ENCODE results near the gene SLC25A47.
"Not testable (repeated sequence)": the region's sequence is repeated elsewhere in the genome, so short reads cannot be mapped to it uniquely, and the experiment has no call there.

The SLC25A47 gene

DNA sequence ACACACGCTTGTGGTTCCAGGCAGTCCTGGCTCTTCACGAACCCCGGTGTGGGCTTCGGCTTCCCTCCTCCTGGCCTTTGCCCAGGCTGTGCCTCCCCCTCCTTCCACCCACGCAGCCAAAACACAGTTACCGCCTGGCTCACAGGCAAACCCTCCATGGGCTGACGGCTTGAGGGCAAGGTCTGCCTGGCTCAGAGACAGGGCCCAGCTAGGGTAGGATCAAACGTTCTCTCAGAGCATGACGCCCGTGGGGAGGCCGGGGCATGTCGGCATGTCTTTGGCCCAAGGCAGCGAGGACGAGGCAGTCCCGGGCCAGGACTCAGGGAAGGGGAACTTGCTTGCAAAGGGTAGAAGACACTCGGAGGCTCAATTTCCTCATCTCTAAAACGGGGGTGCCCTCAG lies 2.1 kb downstream of the SLC25A47 start:
- no peak for DNase-seq (ENCODE audit: low read depth in 2 of 2)

DNA sequence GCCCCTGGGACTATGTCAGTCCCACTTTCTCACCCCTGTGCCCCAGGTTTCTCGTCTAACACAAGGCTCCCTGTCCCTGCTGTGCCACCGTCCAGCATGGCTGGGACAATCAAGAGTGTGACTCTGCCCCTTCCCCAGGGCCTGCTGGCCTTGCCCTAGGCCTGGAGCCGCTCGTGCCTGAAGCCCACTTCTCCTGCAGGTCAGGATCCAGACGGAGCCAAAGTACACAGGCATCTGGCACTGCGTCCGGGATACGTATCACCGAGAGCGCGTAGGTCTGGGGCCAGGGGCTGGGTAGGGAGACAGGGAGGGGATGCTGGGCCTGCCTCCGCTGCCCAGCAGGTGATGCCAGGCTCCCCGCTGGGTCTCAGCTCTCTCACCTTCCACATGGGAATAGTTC lies 2.8 kb downstream of the SLC25A47 start:
- no peak for DNase-seq (ENCODE audit: low read depth in 2 of 2)

DNA sequence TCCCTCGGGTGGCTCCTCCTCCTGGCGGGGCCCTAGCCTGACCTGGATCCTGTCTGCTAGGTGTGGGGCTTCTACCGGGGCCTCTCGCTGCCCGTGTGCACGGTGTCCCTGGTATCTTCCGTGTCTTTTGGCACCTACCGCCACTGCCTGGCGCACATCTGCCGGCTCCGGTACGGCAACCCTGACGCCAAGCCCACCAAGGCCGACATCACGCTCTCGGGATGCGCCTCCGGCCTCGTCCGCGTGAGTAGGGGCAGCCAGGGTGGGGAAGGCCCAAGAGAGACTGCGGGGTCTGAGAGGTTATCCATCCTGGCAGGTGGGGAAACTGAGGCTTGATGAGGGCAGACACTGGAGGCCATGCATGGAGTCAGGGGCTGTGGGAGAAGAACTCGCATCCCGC lies 4.0 kb downstream of the SLC25A47 start:
- no peak for DNase-seq (ENCODE audit: low read depth in 2 of 2)

DNA sequence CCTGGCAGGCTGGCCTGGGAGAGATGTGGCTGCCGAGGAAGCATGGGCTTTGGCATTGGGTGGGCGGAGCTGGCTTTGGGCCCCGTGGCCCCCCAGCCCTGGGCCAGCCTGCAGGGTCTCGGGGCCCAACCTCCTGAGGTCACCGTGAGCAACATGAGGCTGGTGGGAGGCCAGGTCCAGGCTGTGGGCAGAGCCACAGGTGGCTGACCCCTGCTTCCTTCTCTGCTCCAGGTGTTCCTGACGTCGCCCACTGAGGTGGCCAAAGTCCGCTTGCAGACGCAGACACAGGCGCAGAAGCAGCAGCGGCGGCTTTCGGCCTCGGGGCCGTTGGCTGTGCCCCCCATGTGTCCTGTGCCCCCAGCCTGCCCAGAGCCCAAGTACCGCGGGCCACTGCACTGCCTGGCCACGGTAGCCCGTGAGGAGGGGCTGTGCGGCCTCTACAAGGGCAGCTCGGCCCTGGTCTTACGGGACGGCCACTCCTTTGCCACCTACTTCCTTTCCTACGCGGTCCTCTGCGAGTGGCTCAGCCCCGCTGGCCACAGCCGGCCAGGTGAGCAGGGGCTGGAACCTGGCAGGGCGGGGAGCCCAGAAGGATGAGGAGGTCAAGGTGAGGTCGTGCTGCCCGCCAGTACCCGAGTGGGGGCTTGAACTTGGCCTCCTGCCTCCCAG lies 5.5 kb downstream of the SLC25A47 start:
- no peak for DNase-seq (ENCODE audit: low read depth in 2 of 2)

DNA sequence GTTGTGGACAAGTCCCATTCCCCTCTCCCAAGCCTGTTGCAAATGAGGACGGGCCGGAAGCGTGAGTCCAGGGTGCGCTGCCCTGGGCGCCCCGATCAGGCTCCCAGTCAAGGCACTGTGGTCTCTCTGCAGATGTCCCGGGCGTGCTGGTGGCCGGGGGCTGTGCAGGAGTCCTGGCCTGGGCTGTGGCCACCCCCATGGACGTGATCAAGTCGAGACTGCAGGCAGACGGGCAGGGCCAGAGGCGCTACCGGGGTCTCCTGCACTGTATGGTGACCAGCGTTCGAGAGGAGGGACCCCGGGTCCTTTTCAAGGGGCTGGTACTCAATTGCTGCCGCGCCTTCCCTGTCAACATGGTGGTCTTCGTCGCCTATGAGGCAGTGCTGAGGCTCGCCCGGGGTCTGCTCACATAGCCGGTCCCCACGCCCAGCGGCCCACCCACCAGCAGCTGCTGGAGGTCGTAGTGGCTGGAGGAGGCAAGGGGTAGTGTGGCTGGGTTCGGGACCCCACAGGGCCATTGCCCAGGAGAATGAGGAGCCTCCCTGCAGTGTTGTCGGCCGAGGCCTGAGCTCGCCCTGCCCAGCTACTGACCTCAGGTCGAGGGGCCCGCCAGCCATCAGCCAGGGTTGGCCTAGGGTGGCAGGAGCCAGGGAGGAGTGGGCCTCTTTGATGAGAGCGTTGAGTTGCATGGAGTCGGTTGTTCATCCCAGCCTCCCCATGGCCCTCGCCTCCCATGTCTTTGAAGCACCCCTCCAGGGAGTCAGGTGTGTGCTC lies 6.3 kb downstream of the SLC25A47 start:
- DNase-seq (ENCODE audit: low read depth in 2 of 2): no peak

DNA sequence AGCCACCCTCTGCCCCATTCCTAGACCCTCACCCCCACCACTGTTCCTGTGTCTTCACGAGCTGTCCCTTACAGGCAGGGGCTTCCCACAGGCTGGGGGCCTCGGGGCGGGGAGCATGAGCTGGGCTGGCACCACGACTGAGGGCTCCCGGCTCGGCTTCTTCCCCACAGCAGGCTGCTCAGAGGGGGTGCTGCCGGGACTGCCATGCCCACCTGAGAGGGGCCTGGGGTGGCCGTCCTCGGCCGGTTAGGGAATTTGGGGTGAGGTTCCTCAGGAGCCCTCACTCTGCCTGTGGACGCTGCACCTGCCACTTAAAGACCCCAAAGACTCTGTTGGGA lies 6.8 kb downstream of the SLC25A47 start:
- DNase-seq (ENCODE audit: low read depth in 2 of 2): no peak

DNA sequence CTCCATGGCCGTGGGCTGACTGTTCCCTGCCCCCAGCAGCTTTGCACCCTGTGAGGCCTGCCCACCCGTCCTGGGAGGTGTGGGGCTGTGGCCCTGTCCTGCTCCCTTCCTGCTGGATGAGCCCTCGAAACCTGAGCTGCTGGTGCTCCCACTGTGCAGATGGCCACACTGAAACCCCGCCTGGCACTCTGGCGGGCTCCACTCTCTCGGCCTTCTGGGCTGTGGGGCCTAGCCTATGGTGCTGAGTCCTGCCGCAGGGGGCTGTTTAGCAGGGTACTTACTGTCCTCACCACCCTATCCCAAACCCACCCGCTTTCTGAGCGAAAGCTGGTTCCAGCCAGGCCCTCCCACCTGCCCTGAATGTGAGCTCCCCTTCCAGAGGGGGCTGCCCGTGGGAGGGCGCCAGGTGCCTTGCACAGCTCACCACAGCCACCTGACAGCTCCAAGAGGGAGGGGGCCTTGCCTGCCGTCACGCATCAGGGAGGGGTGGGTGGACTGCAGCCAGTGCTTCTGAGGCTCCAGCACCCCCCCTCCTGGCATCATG lies 7.3 kb downstream of the SLC25A47 start:
- DNase-seq (ENCODE audit: low read depth in 2 of 2): no peak

DNA sequence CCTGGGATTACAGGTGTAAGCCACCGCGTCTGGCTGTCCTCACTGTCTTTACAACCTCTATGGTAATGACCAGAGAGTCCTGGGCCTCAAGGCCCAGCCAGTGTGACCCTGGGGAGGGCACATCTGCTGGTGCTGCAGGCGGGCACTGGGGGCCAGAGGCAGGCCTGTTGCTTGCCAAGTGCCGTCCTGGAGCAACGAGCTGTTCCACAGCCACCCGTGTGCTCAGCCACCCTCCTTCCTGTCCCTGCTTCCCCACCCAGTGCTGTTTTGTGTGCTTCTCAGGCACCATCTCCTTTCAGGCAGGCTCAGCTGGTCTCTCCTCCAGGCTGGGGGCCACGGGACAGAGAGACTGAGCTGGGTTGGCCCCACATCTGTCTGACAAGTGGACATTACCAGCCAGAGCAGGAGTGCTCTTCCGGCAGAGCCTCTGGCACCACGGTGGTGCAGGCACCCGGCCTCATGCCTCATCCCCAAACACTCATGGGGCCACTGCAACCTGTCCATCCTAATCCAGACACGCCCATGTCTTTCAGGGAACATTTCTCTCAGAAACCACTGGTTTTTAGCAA lies 9.0 kb downstream of the SLC25A47 start:
- DNase-seq (ENCODE audit: low read depth in 2 of 2): no peak

DNA sequence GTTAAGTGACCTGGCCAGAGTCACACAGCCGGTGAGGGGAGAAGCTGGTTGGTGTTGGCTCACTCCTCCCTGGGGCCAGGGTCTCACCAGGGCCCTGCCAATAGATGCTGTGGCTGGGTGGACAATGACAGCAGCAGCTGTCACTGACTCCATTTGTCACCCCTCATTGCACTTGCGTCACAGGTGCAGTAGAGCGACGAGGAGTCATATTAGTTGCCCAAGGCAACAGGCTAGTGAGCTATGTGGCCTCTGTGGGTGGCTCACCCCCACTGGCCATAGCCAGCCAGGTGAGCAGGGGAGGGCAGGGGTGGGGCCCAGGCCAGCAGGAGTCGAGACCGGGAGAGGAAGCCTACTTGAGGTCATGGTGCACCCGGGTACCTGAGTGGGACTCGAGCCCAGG lies 9.7 kb downstream of the SLC25A47 start:
- no peak for DNase-seq (ENCODE audit: low read depth in 2 of 2)

DNA sequence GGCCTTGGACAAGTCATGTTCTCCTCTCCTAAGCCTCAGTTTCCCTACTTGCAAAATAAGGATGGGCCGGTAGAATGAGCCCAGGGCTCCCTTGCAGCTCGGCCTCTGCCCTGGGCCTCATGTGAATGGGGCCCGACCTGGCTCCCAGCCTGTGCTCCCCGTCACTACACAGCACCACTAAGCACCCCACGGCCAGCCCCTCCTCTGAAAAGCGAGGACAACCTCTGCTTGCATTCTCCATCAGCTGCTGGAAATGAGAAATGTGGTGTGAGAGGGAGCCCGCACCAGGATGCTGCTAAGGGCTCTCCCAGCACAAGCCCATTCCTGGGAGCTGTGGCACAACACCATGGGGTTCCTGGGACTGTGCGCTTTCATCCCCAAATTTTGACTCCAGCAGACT lies 10.2 kb downstream of the SLC25A47 start:
- DNase-seq (ENCODE audit: low read depth in 2 of 2): no peak

DNA sequence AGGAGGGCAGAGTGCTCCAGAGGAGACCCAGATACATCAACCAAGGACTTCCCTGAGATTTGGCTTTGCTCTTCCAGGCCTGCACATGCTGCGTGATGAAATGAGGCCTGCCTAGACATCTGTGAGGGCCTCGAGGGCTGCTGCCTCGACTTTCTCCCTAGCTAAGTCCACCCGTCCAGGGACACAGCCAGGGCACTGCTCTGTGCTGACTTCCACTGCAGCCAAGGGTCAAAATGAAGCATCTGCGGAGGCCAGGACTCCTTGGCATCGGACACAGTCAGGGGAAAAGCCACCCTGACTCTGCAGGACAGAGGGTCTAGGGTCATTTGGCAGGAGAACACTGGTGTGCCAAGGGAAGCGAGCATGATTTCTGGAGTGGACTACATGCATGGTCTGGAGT lies 10.7 kb downstream of the SLC25A47 start:
- no peak for DNase-seq (ENCODE audit: low read depth in 2 of 2)

DNA sequence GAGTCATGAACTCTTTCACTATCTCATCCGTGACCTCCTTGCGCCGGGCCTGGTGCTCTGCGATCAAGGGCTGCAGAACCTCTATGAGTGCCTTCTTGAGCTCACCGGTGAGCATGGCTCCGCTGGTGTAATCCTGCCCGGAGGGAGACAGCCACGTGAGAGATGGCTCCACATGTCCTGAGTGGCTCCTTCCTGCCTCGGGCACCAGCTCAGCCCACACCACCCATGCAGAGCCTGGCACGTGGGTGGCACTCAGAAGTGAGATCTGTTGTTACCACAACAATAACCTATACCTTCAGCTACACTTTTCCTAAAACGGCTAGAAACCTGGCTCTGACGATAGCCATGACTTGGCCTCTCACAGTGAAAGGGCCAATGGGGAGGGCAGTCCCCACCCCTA lies 11.8 kb downstream of the SLC25A47 start:
- no peak for DNase-seq (ENCODE audit: low read depth in 2 of 2)

DNA sequence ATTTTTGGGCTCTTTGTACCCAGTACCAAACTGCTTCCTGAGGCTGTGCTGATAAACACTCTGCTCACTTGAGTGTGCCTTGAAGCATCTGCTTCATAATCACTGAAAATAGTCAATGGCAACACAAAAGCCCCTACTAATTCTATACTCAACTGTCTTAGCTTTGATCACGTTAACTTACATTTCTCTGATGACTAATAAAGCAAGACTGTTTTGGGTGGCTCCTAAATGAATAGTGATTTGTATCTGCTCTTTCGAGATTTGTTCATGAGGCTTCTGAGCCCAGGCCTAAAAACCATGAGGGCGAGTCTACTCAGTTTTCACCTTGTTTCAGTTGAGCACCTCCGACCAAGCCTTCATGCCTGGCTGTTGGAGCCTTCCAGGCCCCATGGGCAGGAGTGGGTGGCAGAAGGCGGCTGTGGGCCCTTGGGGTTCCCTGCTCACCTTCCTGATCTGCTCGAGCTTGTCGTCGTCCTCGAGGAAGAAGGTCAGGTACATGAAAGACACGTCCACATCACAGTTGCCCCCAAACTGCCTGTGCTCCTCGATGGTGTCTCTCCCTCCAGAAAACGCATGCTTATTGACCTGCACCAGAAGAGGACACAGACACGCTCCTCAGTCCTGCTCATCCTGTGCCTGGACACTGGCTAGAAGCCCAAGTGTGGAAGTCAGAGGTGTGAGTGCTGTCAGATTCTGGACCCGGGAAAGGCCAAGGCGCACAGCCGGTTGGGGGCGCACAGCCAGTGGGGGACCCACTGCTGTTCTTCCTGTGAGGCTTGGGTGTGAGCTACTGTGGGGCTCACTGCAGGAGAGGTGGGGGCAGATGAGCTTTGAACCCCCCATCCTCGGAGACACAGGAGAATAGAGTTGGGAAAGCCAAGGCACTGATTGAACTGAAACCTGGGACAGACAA lies 13.7 kb downstream of the SLC25A47 start:
- DNase-seq (ENCODE audit: low read depth in 2 of 2): no peak

DNA sequence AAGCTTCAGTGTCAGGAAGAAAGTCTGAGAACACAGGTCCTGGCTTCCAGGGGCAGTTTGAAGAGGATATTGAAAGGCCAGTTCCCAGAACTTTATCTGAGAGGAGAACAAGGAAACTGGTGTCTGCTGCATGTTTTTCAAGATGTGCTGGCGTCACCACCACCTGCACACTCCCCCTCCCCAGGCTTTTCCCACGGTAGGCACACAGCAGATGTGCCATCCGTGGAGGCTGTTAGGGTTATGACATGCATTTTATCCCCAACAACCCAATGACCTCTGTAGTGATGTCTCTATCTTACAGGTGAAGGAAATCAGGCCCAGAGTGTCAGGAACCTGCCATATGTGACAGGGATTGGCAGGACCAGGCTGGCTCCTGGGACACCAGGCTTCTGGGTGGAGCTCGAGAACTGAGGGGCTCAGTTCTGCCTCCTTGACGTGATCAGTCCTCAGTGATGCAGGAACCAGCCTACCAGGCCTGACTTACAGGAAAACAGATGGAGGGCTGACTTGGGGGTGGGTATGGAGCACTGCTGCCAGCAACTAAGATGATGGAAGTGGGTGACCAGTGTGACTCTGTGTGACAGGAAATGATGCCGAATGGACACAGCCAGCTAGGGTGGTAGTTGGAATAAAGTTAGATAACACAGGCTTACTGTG lies 16.8 kb downstream of the SLC25A47 start:
- DNase-seq (ENCODE audit: low read depth in 2 of 2): no peak

DNA sequence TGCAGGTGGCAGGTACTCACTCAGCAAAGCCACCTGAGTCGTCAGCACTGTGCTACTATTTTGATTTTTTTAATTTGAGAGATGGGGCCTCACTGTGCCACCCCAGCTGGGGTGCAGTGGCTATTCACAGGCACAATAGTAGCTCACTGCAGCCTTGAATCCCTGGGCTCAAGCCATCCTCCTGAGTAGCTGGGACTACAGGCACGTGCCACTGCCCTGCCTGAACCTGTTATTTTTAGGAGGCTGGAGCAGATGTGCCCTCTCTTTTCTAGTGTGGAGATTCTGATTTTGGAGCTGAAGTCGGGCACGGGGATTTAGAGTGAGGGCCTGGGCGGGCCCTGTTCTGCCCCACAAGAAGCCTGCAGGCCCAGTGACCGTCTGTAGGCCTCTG lies 17.3 kb downstream of the SLC25A47 start:
- DNase-seq (ENCODE audit: low read depth in 2 of 2): no peak

DNA sequence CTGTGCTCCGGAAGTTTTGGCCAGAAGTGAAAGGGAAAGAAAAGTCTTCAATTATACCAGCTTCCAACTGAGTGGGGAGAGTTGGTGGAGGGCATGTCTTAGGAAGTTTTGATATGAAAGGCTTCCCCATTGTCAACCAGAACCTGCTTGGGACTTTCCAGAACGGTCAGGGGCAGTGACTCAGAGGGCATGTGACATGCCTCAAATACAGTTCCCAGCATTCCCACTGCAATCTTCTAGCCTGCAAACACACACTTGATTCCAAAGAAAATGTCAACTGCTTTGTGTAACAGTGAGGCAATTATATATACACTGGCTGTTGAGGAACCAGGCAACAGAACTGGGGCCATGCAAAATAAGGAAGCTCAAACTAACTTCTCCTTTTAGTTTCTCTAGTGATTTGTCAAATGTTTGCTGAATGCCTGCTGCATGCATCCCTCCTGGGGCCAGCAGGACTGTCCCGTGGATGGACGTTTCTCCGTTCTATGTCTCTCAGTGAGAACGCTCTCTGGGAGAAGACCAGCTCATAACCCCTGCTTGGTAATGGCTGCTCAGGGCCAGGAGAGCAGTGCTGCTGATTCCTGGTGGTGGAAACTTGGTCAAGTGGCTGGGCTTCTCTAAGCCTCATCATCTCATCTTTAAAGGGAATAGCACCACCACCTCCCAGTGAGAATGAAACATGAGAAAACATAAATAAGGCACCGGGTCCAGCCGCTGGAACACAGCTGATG lies 18.3 kb downstream of the SLC25A47 start:
- DNase-seq (ENCODE audit: low read depth in 2 of 2): no peak

DNA sequence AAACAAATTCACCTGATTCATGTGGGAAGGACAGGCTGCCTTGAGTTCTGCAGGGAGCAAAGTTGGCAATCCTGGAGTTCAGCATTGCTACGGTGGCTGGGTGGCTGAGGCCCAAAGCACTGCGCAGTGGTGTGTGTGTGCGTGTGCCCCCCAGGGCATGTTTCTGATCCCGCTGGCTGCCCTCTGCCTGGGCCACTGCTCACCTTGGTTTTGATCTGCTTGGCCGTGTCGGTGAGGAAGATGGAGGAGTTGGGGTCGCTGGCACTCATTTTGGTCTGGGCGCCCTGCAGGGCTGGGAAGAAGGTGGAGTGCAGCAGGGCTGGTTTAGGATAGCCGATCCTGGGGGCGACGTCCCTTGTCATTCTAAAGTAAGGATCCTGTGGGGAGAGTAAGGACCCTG lies 19.1 kb downstream of the SLC25A47 start:
- no peak for DNase-seq (ENCODE audit: low read depth in 2 of 2)

DNA sequence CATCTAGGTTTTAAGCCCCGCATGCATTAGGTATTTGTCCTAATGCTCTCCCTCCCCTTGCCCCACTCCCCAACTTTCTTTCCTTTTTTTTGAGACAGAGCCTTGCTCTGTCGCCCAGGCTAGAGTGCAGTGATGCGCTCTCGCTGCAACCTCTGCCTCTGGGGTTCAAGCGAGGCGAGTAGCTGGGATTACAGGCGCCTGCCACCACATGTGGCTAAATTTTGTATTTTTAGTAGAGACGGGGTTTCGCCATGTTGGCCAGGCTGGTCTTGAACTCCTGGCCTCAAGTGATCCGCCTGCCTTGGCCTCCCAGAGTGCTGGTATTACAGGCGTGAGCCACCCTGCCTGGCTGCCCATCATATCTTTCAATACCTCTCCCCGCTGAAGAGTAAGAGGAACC lies 19.7 kb downstream of the SLC25A47 start:
- DNase-seq (ENCODE audit: low read depth in 2 of 2): not testable (repeated sequence)

DNA sequence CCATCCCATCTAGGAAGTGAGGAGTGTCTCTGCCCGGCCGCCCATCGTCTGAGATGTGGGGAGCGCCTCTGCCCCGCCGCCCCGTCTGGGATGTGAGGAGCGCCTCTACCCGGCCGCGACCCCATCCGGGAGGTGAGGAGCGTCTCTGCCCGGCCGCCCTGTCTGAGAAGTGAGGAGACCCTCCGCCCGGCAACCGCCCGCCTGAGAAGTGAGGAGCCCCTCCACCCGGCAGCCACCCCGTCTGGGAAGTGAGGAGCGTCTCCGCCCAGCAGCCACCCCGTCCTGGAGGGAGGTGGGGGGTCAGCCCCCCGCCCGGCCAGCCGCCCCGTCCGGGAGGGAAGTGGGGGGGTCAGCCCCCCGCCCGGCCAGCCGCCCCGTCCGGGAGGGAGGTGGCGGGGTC lies 21.5 kb downstream of the SLC25A47 start:
- DNase-seq (ENCODE audit: low read depth in 2 of 2): not testable (repeated sequence)

DNA sequence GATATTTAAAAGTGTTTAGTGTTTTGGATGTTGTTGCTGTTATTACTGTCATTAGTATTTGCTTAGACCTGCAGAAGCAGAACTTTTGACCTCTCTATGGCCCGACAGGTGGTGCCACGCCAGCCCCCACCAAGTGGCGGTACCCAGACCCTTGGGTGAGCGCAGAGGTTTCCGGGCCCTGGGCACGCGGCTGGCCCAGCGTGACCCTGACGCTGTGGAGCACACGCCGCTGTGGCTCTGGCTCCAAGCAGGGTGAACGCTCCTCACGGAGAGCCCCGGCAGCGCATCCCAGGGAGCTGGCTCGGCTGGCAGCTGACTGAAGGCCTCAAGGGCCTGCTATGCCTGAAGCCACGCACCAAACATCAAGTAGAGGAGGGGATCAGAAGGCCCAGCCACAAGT lies 22.6 kb downstream of the SLC25A47 start:
- DNase-seq (ENCODE audit: low read depth in 2 of 2): no peak

Measured in stimulated activated CD4-positive, alpha-beta T cell treated with anti-CD3 and anti-CD28 coated beads, Interleukin-15, amount 100 ng/mL, for 48 hours (primary cell).